ENCODE results near the gene SLC16A3.

SLC16A3 gene

GRCh38 chr17:82237083-82237745 is 8.4 kb downstream of the SLC16A3 start:
- peak; percentile 16 for DNase-seq

DNA sequence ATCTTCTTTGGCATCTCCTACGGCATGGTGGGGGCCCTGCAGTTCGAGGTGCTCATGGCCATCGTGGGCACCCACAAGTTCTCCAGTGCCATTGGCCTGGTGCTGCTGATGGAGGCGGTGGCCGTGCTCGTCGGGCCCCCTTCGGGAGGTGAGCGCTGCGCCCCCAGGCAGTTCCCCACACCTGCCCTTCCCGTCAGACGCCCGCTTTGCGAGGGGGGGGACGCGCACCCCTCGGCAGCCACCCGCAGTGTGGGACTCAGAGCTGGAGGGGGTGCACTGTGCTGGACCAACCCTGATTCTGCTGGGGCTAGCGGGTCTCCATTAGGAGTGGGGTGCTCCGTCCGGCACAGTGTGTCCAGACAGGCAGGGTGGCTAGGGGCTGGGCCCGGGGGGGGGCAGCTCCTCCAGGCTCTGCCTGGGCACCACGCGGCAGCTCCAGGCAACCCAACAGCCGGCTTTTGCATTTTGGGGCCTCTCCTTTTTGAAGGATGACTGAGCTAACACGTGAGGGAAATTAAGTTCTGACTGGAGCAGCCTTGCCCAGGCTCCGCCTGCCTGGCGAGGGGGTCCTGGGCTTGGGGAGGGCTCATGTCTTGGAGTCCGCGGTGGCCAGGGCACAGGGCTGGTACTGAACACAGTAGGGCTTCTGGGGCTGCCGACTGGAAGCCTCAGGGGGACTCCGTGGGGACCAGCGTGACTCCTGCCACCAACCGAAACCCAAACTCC is 9.1 kb downstream of the SLC16A3 start:
- DNase-seq: no peak

- DNase-seq: peak; percentile 53
Observed at GRCh38 chr17:82238472-82239201, 9.8 kb downstream of the SLC16A3 start.

DNA sequence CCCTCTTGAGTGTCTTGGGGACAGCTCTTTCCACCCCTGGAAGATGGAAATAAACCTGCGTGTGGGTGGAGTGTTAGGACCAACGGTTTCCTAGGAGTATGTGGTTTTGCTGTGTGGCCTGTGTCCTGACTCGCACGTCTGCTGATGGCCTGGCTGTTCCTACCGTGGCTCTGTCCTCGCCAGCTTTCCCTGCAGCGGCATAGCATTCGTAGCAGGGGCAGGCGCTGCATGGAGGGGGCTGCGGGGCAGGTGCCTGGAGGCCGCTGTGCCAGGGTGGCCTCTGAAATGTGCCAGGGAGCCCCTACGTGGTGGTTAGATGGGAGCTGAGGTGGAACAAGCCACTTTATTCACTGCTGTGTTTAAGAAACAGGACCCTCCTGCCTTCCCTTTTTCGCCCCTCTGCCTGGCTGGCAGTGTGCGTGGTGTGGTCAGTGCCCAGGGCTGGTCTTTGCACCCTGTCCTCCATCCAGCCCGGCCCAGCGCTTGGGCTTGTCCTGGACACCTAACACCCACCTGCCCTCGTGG is 10.6 kb downstream of the SLC16A3 start:
- no peak for DNase-seq

DNA sequence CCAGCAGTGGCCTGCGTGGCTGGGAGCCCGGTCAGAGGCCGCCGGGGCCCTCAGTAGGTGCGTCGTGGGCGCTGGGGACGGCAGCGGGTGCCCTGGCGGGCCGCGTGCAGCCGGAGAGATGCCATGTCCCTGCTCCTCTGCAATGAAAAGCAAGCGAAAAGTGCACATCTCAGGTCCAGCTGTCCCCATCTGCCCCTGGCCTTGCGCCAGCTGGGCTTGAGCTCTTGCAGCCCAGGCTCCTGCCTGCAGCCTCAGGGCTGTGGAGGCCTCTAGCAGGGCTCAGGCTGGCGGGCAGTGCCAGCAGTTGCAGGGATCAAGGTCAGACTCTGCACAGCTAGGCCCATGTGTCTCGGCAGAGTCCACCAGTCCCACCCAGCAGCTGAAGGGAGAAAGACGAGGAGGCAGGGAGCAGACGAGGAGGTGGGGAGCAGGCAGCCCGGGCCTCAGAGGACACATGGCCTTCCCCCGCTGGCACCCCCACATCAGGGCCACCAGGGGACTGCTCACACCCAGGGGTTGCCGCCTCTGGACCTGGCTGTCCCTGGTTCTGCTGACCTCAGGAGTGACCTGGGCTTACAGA is 11.2 kb downstream of the SLC16A3 start:
- no peak for DNase-seq

DNA sequence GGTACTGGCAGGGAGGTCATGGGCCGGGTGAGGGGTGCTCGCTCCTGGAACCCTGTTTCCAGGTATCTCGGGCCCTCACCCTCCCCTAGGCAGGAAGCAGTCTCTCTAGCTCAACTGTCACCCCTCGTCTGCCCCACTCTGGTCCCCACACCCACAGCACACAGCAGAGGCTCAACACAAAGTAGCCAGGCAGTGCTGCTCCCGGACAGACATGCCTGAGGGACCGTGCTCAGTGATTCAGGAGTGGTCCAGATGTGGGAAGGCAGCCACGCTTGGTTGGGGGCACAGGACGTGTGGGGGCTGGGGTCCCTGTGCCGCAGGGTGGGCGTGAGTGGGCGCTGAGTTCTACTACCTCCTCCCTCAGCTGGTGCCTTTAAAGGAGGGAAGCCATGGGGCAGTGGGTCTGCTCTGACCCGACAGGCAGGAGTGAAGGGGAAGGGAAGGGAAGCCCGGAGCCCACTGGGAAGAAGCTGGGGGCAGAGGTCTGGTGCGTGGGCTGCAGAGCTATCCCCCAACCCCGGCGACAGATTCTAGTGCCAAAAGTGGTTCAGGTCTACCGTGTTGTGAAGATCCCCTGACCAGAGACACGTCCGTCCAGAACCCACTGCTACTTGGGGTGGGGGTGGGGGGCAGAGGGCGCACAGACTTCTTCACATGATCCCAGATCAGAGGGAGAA is 11.8 kb downstream of the SLC16A3 start:
- no peak for DNase-seq

GRCh38 chr17:82241183-82241925 is 12.5 kb downstream of the SLC16A3 start:
- no peak for DNase-seq

DNA sequence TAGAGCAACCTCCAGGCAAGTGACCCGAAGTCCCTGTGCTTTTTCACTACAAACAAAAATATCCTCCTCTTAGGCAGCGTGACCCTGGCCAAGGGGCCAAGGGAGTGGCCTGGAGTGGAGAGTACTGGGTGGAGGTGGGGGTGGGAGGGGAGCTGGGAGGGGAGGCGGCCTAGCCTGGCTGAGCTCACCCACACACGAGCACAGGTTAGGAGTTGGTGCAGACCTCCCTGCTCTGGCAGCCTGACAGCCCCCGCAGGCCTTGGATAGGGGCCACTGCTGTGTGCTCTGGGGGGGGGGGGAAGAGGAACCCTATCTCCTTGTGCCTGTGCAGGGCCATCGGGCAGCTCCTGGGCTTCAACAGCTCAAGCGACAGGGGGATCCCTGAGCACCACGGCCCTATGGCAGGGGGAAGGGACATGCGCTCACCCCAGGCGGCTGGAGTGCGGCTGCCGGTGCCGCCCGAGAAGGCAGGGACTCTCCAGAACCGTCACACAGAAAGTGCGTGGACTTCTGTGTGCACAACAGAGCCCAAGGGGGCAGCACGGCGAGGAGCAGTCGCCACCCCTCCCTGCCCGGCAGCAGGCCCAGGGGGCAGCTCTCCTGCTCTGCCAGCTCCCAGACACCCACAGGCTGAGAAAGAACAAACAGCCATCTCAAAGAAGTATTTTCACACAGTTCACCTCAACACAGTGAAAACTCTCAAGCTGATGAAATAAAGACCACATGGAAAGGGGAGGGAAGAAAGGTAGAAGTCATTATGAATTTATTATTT is 13.3 kb downstream of the SLC16A3 start:
- no peak for DNase-seq

DNA sequence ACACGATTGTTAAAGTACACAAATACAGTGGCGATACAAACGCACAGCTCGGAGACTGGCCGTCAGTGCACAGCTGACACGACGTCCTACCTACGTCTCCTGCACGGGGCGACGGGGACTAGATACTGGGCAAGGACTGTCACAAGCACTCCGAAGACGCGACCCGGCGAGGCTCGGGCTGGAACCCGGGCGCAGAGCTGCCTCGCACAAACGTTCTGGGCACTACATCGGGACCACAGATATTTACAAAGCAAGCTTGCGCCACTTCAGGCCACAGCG is 13.8 kb downstream of the SLC16A3 start:
- no peak for DNase-seq

DNA sequence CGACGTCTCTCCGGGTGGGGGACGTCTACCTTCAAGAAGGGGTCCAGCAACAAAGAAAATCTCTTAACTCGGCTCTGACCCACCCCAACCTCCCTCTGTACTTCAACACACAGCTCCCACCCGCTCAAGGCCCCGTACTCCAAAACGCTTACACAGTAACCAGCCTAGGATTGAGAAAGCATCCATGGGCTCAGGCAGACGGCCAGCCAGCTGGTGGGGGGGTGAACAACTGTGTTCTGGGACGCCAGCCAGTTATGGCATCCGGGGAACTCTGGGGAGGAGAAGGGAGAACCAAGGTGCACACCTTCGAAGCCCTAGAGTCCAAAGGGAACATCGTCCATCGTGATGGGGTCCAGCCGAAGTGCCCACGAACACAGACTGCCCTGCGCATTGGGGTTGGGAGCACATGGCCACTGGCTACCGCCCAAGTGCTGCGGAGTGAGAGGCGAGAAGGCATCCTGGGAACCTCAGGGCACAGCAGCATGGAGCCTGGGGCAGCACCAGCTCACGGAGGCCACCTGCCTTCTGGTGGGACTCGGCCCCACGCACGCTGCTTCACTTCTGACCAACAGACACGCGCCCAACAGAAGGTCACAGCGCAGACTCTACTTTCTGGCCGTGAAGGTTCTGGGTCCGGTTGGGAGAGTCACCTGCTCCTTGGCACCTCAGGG is 14.3 kb downstream of the SLC16A3 start:
- DNase-seq: no peak

GRCh38 chr17:82243648-82244412 is 15.0 kb downstream of the SLC16A3 start:
- no peak for DNase-seq

GRCh38 chr17:82244413-82245133 is 15.7 kb downstream of the SLC16A3 start:
- DNase-seq: no peak

- no peak for DNase-seq
Observed at GRCh38 chr17:82245134-82246039, 16.5 kb downstream of the SLC16A3 start.

- no peak for DNase-seq
Observed at GRCh38 chr17:82246040-82246364, 17.2 kb downstream of the SLC16A3 start.

- no peak for DNase-seq
Observed at GRCh38 chr17:82246365-82247181, 17.7 kb downstream of the SLC16A3 start.

- DNase-seq: no peak
Observed at GRCh38 chr17:82247182-82247823, 18.5 kb downstream of the SLC16A3 start.

Data from effector CD8-positive, alpha-beta T cell (primary cell).